Hematopoietic multipotent progenitor cell treated with erythropoietin and hydrocortisone succinate and interleukin-3 and kit ligand, for 15 days (in vitro differentiated cells): ENCODE measurements around the gene CD300LB.
"Not testable (repeated sequence)": the region's sequence is repeated elsewhere in the genome, so short reads cannot be mapped to it uniquely, and the experiment has no call there.

ENCODE experiments used
- DNase-seq: peaks from one replicate; pipeline ENCODE4 v3.0.0-alpha.2; 2015; ENCODE audit warnings: low spot score

The CD300LB gene

GRCh38 chr17:74525781-74526288 is 5.4 kb downstream of the CD300LB start:
- no peak for DNase-seq

GRCh38 chr17:74525465-74525725 is 5.9 kb downstream of the CD300LB start:
- no peak for DNase-seq

- DNase-seq = no peak
Observed at GRCh38 chr17:74524653-74525464, 6.4 kb downstream of the CD300LB start.

GRCh38 chr17:74523308-74523707 is 8.0 kb downstream of the CD300LB start:
- no peak for DNase-seq

- no peak for DNase-seq
Observed at GRCh38 chr17:74522381-74523105, 8.7 kb downstream of the CD300LB start.

- DNase-seq = no peak
Observed at GRCh38 chr17:74521701-74522201, 9.5 kb downstream of the CD300LB start.

- DNase-seq = no peak
Observed at GRCh38 chr17:74520790-74521480, 10.3 kb downstream of the CD300LB start.

- DNase-seq = no peak
Observed at GRCh38 chr17:74520016-74520434, 11.2 kb downstream of the CD300LB start.

GRCh38 chr17:74518413-74518981 is 12.8 kb downstream of the CD300LB start:
- DNase-seq = not testable (repeated sequence)

GRCh38 chr17:74516561-74517328 is 14.5 kb downstream of the CD300LB start:
- no peak for DNase-seq

GRCh38 chr17:74515941-74516340 is 15.3 kb downstream of the CD300LB start:
- no peak for DNase-seq

- DNase-seq = no peak
Observed at GRCh38 chr17:74514632-74515334, 16.5 kb downstream of the CD300LB start.

GRCh38 chr17:74513987-74514631 is 17.2 kb downstream of the CD300LB start:
- DNase-seq = peak; percentile 4

GRCh38 chr17:74512624-74513091 is 18.6 kb downstream of the CD300LB start:
- DNase-seq = no peak

GRCh38 chr17:74512036-74512435 is 19.2 kb downstream of the CD300LB start:
- no peak for DNase-seq

- no peak for DNase-seq
Observed at GRCh38 chr17:74508156-74508555, 23.1 kb downstream of the CD300LB start.

GRCh38 chr17:74503949-74504348 is 27.3 kb downstream of the CD300LB start:
- DNase-seq = not testable (repeated sequence)

- DNase-seq = no peak
Observed at GRCh38 chr17:74502861-74503260, 28.4 kb downstream of the CD300LB start.

- DNase-seq = no peak
Observed at GRCh38 chr17:74499992-74500391, 31.3 kb downstream of the CD300LB start.

- no peak for DNase-seq
Observed at GRCh38 chr17:74497471-74497870, 33.8 kb downstream of the CD300LB start.
